Measurements from ENCODE around the gene LPO. TPM values are rescaled to one million over a fixed set of nuclear protein-coding genes. Genes with fewer than 3 reads are reported as not detected.

The LPO gene
- total and polyA plus RNA-seq, 9 of the 15 experiments (the other 6 are each of a cell fraction or from before 2014, with no cell fraction given), result 0.07 to 0.11 TPM; not detected in 7

DNA sequence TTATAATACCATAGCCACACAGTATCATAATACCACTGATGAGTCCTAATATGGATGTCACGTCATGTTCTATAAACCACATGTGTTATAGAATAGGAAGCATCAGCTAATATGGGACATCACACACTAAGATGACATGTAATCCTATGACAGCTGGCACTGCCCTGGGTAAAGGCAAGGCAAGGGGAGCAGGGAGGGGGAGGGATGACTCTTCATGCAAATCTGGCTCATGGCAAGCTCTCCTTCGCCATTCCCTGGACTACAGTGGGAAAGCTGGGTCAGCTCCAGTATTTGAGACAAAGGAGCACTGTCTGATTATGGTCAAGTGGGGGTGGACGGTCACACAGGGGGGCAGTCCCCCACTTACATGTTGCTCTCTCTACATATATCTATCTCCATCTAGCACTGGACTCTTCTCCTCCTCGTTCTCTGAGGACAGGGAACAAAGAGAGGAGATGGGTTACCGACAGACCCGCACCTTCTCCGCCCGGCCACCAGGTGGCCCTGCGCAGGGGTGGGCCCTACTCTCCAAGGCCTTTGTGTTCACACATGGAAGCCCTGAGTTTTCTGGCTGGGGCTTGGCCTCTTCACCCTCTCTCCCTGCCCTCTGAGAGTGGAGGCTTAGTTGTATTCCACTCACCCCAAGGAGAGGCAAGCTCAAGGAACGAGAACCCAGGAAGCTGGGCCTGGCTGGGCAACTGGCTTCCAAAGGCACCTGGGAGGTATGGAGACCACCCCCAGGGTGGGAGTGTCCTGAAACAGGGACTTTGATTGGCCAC is 65.8 kb downstream of the LPO start (continued):
- TF ChIP-seq UBTF (IDR thresholded peaks at IDR 0.05; ENCODE audit: borderline replicate concordance in 1 of 2, low read depth in 2 of 2, low read length in 2 of 2) (0 out of 4 replicates have a peak, but pooled peaks of 1 of the 2 experiments have one; percentile 47), CUX1 (CRISPR knock-in tag; IDR thresholded peaks at IDR 0.05) (no peak)
- TF ChIP-seq, protein P1, sequence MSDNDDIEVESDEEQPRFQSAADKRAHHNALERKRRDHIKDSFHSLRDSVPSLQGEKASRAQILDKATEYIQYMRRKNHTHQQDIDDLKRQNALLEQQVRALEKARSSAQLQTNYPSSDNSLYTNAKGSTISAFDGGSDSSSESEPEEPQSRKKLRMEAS (CRISPR knock-in tag; IDR thresholded peaks at IDR 0.05), result peak; percentile 68

Measured in K562 (cell line).